ENCODE results near the gene SEPHS2. TPM values are rescaled to one million over a fixed set of nuclear protein-coding genes. Genes with fewer than 3 reads are reported as not detected.
"Not testable (repeated sequence)": the region's sequence is repeated elsewhere in the genome, so short reads cannot be mapped to it uniquely, and the experiment has no call there.

The SEPHS2 gene
- total RNA-seq, 1 donor from 2014 or later = 43.2 TPM

- DNase-seq = no peak
- no peak overlapping the region for H3K4me3 Mint-ChIP-seq (ENCODE audit: unreplicated experiment)
- no peaks in the 10 kb centered on the region for H3K9me3 Mint-ChIP-seq (ENCODE audit: unreplicated experiment)
Observed at GRCh38 chr16:30470170-30470512, 24.5 kb upstream of the SEPHS2 start.

GRCh38 chr16:30464078-30464477, 18.4 kb upstream of the SEPHS2 start:
- no peaks in the 10 kb centered on the region for H3K4me1 Mint-ChIP-seq (ENCODE audit: low read depth, unreplicated experiment)
- H3K27me3 Mint-ChIP-seq (ENCODE audit: unreplicated experiment) = no peaks in the 10 kb centered on the region
- TF ChIP-seq CTCF (IDR thresholded peaks at IDR 0.05; ENCODE audit: partially characterized antibody, unreplicated experiment) = no peak
- H3K9me3 Mint-ChIP-seq (ENCODE audit: unreplicated experiment) = no peaks in the 10 kb centered on the region
- no peak for DNase-seq
- H3K27ac Mint-ChIP-seq (ENCODE audit: unreplicated experiment) = no peak overlapping the region
- no peaks in the 10 kb centered on the region for H3K36me3 Mint-ChIP-seq (ENCODE audit: unreplicated experiment)
- H3K4me3 Mint-ChIP-seq (ENCODE audit: unreplicated experiment) = no peak overlapping the region

More at GRCh38 chr16:30470170-30470512, 24.5 kb upstream of the SEPHS2 start:
- Mint-ChIP-seq H3K36me3 (ENCODE audit: unreplicated experiment) (no peaks in the 10 kb centered on the region), H3K27ac (ENCODE audit: unreplicated experiment) (no peak overlapping the region), H3K4me1 (ENCODE audit: low read depth, unreplicated experiment) (no peaks in the 10 kb centered on the region), H3K27me3 (ENCODE audit: unreplicated experiment) (no peaks in the 10 kb centered on the region)
- no peak for TF ChIP-seq CTCF (IDR thresholded peaks at IDR 0.05; ENCODE audit: partially characterized antibody, unreplicated experiment)

GRCh38 chr16:30461426-30461825, 15.8 kb upstream of the SEPHS2 start:
- H3K27ac Mint-ChIP-seq (ENCODE audit: unreplicated experiment); H3K4me3 Mint-ChIP-seq (ENCODE audit: unreplicated experiment); H3K4me1 Mint-ChIP-seq (ENCODE audit: low read depth, unreplicated experiment); H3K27me3 Mint-ChIP-seq (ENCODE audit: unreplicated experiment); DNase-seq; H3K36me3 Mint-ChIP-seq (ENCODE audit: unreplicated experiment); H3K9me3 Mint-ChIP-seq (ENCODE audit: unreplicated experiment): not testable (repeated sequence)

- TF ChIP-seq CTCF (IDR thresholded peaks at IDR 0.05; ENCODE audit: partially characterized antibody, unreplicated experiment) = no peak
- Mint-ChIP-seq H3K4me1 (ENCODE audit: low read depth, unreplicated experiment) (no peaks in the 10 kb centered on the region), H3K27ac (ENCODE audit: unreplicated experiment) (no peak overlapping the region), H3K4me3 (ENCODE audit: unreplicated experiment) (no peak overlapping the region), H3K27me3 (ENCODE audit: unreplicated experiment) (peaks cover 3% of the 10 kb centered on the region), H3K9me3 (ENCODE audit: unreplicated experiment) (peaks cover 2% of the 10 kb centered on the region), H3K36me3 (ENCODE audit: unreplicated experiment) (no peaks in the 10 kb centered on the region)
- DNase-seq = no peak
Observed at GRCh38 chr16:30459456-30459855, 13.8 kb upstream of the SEPHS2 start.

GRCh38 chr16:30458561-30459394, 13.1 kb upstream of the SEPHS2 start:
- Mint-ChIP-seq H3K9me3 (ENCODE audit: unreplicated experiment) (peaks cover 2% of the 10 kb centered on the region), H3K27ac (ENCODE audit: unreplicated experiment) (no peak overlapping the region), H3K4me3 (ENCODE audit: unreplicated experiment) (no peak overlapping the region), H3K36me3 (ENCODE audit: unreplicated experiment) (no peaks in the 10 kb centered on the region), H3K4me1 (ENCODE audit: low read depth, unreplicated experiment) (no peaks in the 10 kb centered on the region), H3K27me3 (ENCODE audit: unreplicated experiment) (peaks cover 3% of the 10 kb centered on the region)
- TF ChIP-seq CTCF (IDR thresholded peaks at IDR 0.05; ENCODE audit: partially characterized antibody, unreplicated experiment) = no peak
- peak; percentile 23 for DNase-seq
